ENCODE data around the gene DNM2.
"Not testable (repeated sequence)": the region's sequence is repeated elsewhere in the genome, so short reads cannot be mapped to it uniquely, and the experiment has no call there.

Gene DNM2

GRCh38 chr19:10870955-10871603 is 153.2 kb downstream of the DNM2 start, which contains the start of gene CARM1:
TSS of gene CARM1 (plus strand) at chr19:10871553. CDS start at chr19:10871703, 150 bp downstream.
- peak; percentile 90 to 92 for DNase-seq

- no peak for DNase-seq
Observed at GRCh38 chr19:10871711-10872545, 154.0 kb downstream of the DNM2 start.

GRCh38 chr19:10872546-10873107 is 154.7 kb downstream of the DNM2 start:
- no peak for DNase-seq

GRCh38 chr19:10874024-10874423 is 156.1 kb downstream of the DNM2 start:
- no peak for DNase-seq

- no peak for DNase-seq
Observed at GRCh38 chr19:10876459-10877240, 158.8 kb downstream of the DNM2 start.

GRCh38 chr19:10877608-10878007 is 159.7 kb downstream of the DNM2 start:
- DNase-seq = not testable (repeated sequence)

- no peak for DNase-seq
Observed at GRCh38 chr19:10878253-10878652, 160.4 kb downstream of the DNM2 start.

Measured in NCI-H187 (cell line).